Activated CD4-positive, alpha-beta T cell treated with anti-CD3 and anti-CD28 coated beads, Interleukin-2, amount 50 U/mL, for 16 hours (primary cell): ENCODE data around the gene NEUROD4.
"Not testable (repeated sequence)": the region's sequence is repeated elsewhere in the genome, so short reads cannot be mapped to it uniquely, and the experiment has no call there.

Source experiments
- DNase-seq: peaks from one replicate; pipeline ENCODE4 v3.0.0-alpha.2; 2020

NEUROD4 gene

GRCh38 chr12:55019784-55020183 lies at the start of gene NEUROD4:
TSS of gene NEUROD4 (plus strand) at chr12:55019974. CDS start at chr12:55026440, 6,466 bp downstream.
- no peak for DNase-seq

- no peak for DNase-seq
Observed at GRCh38 chr12:54970741-54971140, 49.0 kb upstream of the NEUROD4 start.

GRCh38 chr12:54973556-54973955 lies 46.2 kb upstream of the NEUROD4 start:
- DNase-seq = no peak

GRCh38 chr12:54974279-54974678 lies 45.5 kb upstream of the NEUROD4 start:
- DNase-seq = no peak

- no peak for DNase-seq
Observed at GRCh38 chr12:54975272-54975671, 44.5 kb upstream of the NEUROD4 start.

- no peak for DNase-seq
Observed at GRCh38 chr12:54975875-54976274, 43.9 kb upstream of the NEUROD4 start.

- no peak for DNase-seq
Observed at GRCh38 chr12:54977155-54977554, 42.6 kb upstream of the NEUROD4 start.

- DNase-seq = no peak
Observed at GRCh38 chr12:54977857-54978256, 41.9 kb upstream of the NEUROD4 start.

- DNase-seq = peak; percentile 41
Observed at GRCh38 chr12:54980341-54980740, 39.4 kb upstream of the NEUROD4 start.

GRCh38 chr12:54981796-54982195 lies 38.0 kb upstream of the NEUROD4 start:
- DNase-seq = peak; percentile 57

GRCh38 chr12:54983536-54984101 lies 36.2 kb upstream of the NEUROD4 start:
- DNase-seq = peak; percentile 32

GRCh38 chr12:54984658-54985376 lies 35.0 kb upstream of the NEUROD4 start, which contains the start of gene TESPA1:
TSS of gene TESPA1 (minus strand) at chr12:54984762. CDS start at chr12:54974562, 10,200 bp downstream.
- peak; percentile 94 for DNase-seq

GRCh38 chr12:54986773-54987172 lies 33.0 kb upstream of the NEUROD4 start:
- not testable (repeated sequence) for DNase-seq

GRCh38 chr12:54987611-54988231 lies 32.1 kb upstream of the NEUROD4 start:
- DNase-seq = no peak

GRCh38 chr12:54988402-54989054 lies 31.2 kb upstream of the NEUROD4 start:
- no peak for DNase-seq

GRCh38 chr12:54989829-54990228 lies 29.9 kb upstream of the NEUROD4 start:
- DNase-seq = no peak

GRCh38 chr12:54991161-54991990 lies 28.4 kb upstream of the NEUROD4 start:
- DNase-seq = peak; percentile 62

GRCh38 chr12:54991991-54992375 lies 27.8 kb upstream of the NEUROD4 start:
- no peak for DNase-seq

GRCh38 chr12:54993181-54993835 lies 26.5 kb upstream of the NEUROD4 start:
- peak; percentile 75 for DNase-seq

GRCh38 chr12:54996205-54996604 lies 23.6 kb upstream of the NEUROD4 start:
- DNase-seq = no peak

GRCh38 chr12:54997929-54998522 lies 21.7 kb upstream of the NEUROD4 start:
- DNase-seq = no peak
